Naive B cell (primary cell): Measurements from ENCODE around the gene P2RY6. TPM values are rescaled to one million over a fixed set of nuclear protein-coding genes. Genes with fewer than 3 reads are reported as not detected.
"Not testable (repeated sequence)": the region's sequence is repeated elsewhere in the genome, so short reads cannot be mapped to it uniquely, and the experiment has no call there.

Experiments
- ATAC-seq, 2 donors: fragments of 150-1000 bp; cut with Tn5 transposase; 2 replicates each; pipeline ENCODE4 v1.10.0; 2021; ENCODE audit warnings: low read depth in 2 of 2, mild to moderate bottlenecking in 2 of 2, moderate library complexity in 2 of 2
- DNase-seq: peaks from one replicate; pipeline ENCODE4 v3.0.0; 2022
- H3K27ac Mint-ChIP-seq, 6 donors: one replicate each; pipeline ENCODE4 v1.8.0; 2020 to 2022; ENCODE audit warnings: mild to moderate bottlenecking in 6 of 6, mixed read lengths in 6 of 6, moderate library complexity in 5 of 6, inconsistent platforms in 2 of 6
- H3K27me3 Mint-ChIP-seq, 3 donors: one replicate each; pipeline ENCODE4 v1.8.0; 2021 to 2022; ENCODE audit warnings: mixed read lengths in 3 of 3, mild to moderate bottlenecking in 1 of 3
- H3K36me3 Mint-ChIP-seq, 2 donors: one replicate each; pipeline ENCODE4 v1.8.0; 2020 to 2022; ENCODE audit warnings: mixed read lengths in 2 of 2, inconsistent platforms in 1 of 2, mild to moderate bottlenecking in 1 of 2
- H3K4me1 Mint-ChIP-seq, 3 donors: one replicate each; pipeline ENCODE4 v1.8.0; 2020 to 2022; ENCODE audit warnings: mixed read lengths in 3 of 3, inconsistent platforms in 1 of 3, mild to moderate bottlenecking in 1 of 3, moderate library complexity in 1 of 3
- H3K4me3 Mint-ChIP-seq, 8 donors: one replicate each; pipeline ENCODE4 v1.8.0; 2020 to 2022; ENCODE audit warnings: mild to moderate bottlenecking in 8 of 8, mixed read lengths in 8 of 8, moderate library complexity in 8 of 8, inconsistent platforms in 2 of 8
- H3K9me3 Mint-ChIP-seq, 7 donors: one replicate each; pipeline ENCODE4 v1.8.0; 2020 to 2022; ENCODE audit warnings: mixed read lengths in 7 of 7, mild to moderate bottlenecking in 5 of 7, inconsistent platforms in 2 of 7, moderate library complexity in 1 of 7
- polyA plus RNA-seq, 6 donors: library from polyadenylated mRNA; unstranded; fragments of 300-500 nt; fragmentation: Illumina TruSeq; gene quantifications; one replicate each; pipeline ENCODE4 v1.2.3, GENCODE V29; 2021; ENCODE audit warnings: low read depth in 6 of 6

Gene P2RY6
- polyA plus RNA-seq, 6 donors from 2014 or later, result not detected

GRCh38 chr11:73232487-73232886 is 39.7 kb upstream of the P2RY6 start:
- H3K4me1 Mint-ChIP-seq, DNase-seq, ATAC-seq, H3K9me3 Mint-ChIP-seq, H3K36me3 Mint-ChIP-seq, H3K27ac Mint-ChIP-seq: not testable (repeated sequence)
- Mint-ChIP-seq H3K27me3 (peaks cover 0 to 21% (median 15%) of the 10 kb centered on the region in 3 donors), H3K4me3 (peak overlapping the region in 1 of 8 donors; percentile 29)

DNA sequence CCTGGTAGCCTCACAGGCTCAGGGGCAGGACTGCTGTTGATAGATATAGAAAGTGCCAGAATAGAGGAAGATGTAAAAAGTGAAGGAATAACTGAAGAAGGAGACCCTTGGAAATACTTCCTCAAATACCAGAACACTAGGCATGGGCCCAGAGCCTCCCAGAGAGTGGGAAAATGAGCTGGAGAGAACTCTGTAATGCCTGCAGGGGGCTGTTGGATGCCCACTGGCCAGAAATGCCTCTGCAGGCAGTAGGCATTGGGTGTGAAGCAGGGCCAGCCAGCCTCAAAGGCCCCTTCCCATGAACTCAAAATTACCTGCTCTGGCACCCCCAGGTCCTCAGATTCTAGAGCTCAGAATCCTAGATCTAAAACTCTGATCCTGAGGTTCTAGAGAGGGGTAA is 38.9 kb upstream of the P2RY6 start:
- Mint-ChIP-seq H3K9me3 (no peaks in the 10 kb centered on the region), H3K36me3 (no peaks in the 10 kb centered on the region), H3K4me3 (no peak overlapping the region), H3K27ac (peak overlapping the region in 1 of 6 donors; percentile 82), H3K4me1 (peaks cover 0 to 7% (median 0%) of the 10 kb centered on the region in 3 donors), H3K27me3 (peaks cover 0 to 21% (median 21%) of the 10 kb centered on the region in 3 donors)
- ATAC-seq, result no peak
- no peak for DNase-seq

GRCh38 chr11:73233692-73234470 is 38.3 kb upstream of the P2RY6 start:
- H3K4me3 Mint-ChIP-seq, result no peak overlapping the region
- DNase-seq, result no peak
- no peaks in the 10 kb centered on the region for H3K36me3 Mint-ChIP-seq
- peaks cover 0 to 20% (median 18%) of the 10 kb centered on the region in 3 donors for H3K27me3 Mint-ChIP-seq
- H3K9me3 Mint-ChIP-seq, result no peaks in the 10 kb centered on the region
- ATAC-seq, result no peak
- H3K27ac Mint-ChIP-seq, result peak overlapping the region in 1 of 6 donors; percentile 82
- H3K4me1 Mint-ChIP-seq, result peaks cover 0 to 6% (median 0%) of the 10 kb centered on the region in 3 donors

DNA sequence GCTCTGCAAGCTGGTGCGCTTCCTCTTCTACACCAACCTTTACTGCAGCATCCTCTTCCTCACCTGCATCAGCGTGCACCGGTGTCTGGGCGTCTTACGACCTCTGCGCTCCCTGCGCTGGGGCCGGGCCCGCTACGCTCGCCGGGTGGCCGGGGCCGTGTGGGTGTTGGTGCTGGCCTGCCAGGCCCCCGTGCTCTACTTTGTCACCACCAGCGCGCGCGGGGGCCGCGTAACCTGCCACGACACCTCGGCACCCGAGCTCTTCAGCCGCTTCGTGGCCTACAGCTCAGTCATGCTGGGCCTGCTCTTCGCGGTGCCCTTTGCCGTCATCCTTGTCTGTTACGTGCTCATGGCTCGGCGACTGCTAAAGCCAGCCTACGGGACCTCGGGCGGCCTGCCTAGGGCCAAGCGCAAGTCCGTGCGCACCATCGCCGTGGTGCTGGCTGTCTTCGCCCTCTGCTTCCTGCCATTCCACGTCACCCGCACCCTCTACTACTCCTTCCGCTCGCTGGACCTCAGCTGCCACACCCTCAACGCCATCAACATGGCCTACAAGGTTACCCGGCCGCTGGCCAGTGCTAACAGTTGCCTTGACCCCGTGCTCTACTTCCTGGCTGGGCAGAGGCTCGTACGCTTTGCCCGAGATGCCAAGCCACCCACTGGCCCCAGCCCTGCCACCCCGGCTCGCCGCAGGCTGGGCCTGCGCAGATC is 37.5 kb upstream of the P2RY6 start:
- H3K4me3 Mint-ChIP-seq, result peak overlapping the region in 1 of 8 donors; percentile 47
- no peak for DNase-seq
- ATAC-seq, result no peak
- H3K36me3 Mint-ChIP-seq, result no peaks in the 10 kb centered on the region
- peak overlapping the region in 1 of 6 donors; percentile 84 for H3K27ac Mint-ChIP-seq
- no peaks in the 10 kb centered on the region for H3K9me3 Mint-ChIP-seq
- no peaks in the 10 kb centered on the region for H3K4me1 Mint-ChIP-seq
- peaks cover 0 to 15% (median 12%) of the 10 kb centered on the region in 3 donors for H3K27me3 Mint-ChIP-seq

DNA sequence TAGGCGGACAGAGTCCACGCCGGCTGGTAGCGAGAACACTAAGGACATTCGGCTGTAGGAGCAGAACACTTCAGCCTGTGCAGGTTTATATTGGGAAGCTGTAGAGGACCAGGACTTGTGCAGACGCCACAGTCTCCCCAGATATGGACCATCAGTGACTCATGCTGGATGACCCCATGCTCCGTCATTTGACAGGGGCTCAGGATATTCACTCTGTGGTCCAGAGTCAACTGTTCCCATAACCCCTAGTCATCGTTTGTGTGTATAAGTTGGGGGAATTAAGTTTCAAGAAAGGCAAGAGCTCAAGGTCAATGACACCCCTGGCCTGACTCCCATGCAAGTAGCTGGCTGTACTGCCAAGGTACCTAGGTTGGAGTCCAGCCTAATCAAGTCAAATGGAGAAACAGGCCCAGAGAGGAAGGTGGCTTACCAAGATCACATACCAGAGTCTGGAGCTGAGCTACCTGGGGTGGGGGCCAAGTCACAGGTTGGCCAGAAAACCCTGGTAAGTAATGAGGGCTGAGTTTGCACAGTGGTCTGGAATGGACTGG is 36.8 kb upstream of the P2RY6 start:
- Mint-ChIP-seq H3K9me3 (no peaks in the 10 kb centered on the region), H3K4me3 (peak overlapping the region in 1 of 8 donors; percentile 47), H3K27ac (no peak overlapping the region), H3K4me1 (no peaks in the 10 kb centered on the region), H3K27me3 (peaks cover 0 to 8% (median 5%) of the 10 kb centered on the region in 3 donors), H3K36me3 (no peaks in the 10 kb centered on the region)
- DNase-seq (no peak), ATAC-seq (no peak)

- ATAC-seq, result no peak
- Mint-ChIP-seq H3K36me3 (no peaks in the 10 kb centered on the region), H3K27me3 (peaks cover 0 to 5% (median 0%) of the 10 kb centered on the region in 3 donors), H3K9me3 (no peaks in the 10 kb centered on the region), H3K4me1 (no peaks in the 10 kb centered on the region), H3K4me3 (no peak overlapping the region), H3K27ac (no peak overlapping the region)
- no peak for DNase-seq
Measured at GRCh38 chr11:73236205-73236765, 35.9 kb upstream of the P2RY6 start.

DNA sequence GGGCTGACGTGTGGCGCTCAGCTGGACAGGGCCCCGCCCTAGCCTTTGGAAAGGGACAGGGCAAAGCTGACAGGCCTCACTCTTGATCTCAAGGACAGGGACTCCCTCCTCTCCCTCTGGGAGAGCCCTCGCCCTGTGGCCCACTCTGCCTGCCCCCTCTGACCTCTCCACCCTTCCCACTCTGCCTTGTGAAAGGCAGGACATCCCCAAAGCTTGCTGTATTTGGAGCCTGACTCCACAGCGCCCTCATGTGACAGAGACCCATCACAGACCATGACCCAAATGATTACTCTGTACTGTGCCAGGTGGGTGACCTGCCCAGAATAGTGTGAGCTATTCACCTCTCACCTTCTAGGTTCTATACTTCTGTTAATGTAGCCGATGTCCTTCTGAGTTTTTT is 35.3 kb upstream of the P2RY6 start:
- Mint-ChIP-seq H3K36me3 (no peaks in the 10 kb centered on the region), H3K4me1 (no peaks in the 10 kb centered on the region), H3K4me3 (peak overlapping the region in 1 of 8 donors; percentile 60), H3K27ac (no peak overlapping the region), H3K27me3 (peaks cover 0 to 5% (median 0%) of the 10 kb centered on the region in 3 donors), H3K9me3 (no peaks in the 10 kb centered on the region)
- ATAC-seq (peak; percentile 55 to 69), DNase-seq (no peak)

DNA sequence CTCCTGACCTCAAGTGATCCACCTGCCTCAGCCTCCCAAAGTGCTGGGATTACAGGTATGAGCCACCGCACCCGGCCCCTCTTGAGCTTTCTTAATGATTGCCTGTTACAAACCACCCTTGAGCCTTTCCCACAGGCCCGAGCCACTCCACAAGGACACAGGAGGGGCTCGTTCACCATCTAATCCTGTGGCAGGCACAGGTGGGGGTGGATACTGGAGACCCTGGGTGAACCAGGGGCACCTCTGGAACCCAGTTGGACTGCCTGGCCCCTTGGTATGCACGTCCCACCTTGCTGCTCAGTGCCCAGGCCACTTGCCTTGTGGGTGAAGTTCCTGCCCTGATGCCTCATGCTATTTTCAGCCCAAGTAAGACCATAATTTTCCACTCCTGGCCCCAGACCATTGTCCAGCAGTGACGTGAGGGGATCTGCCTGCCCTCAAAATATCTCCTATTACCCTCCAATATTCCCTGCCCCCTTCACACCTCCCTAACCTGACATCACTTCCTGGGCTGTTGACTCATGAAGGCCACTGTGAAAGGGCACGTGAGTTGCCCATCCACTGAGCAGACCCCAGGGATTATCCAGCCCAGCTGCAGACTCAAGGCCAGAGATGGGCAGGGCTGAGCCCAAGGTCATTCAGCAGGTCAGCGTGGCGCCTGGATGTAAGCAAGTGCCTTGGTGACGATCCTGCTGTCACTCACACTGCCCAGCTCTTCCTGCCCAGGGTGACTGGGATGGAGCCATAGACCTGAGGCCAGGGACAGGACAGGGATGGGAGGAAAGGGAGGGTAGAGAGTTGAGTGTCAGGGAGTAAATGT is 34.5 kb upstream of the P2RY6 start:
- Mint-ChIP-seq H3K36me3 (no peaks in the 10 kb centered on the region), H3K27me3 (peaks cover 0 to 5% (median 0%) of the 10 kb centered on the region in 3 donors), H3K4me1 (peaks cover 0 to 6% (median 0%) of the 10 kb centered on the region in 3 donors), H3K4me3 (peak overlapping the region in 1 of 8 donors; percentile 19), H3K9me3 (no peaks in the 10 kb centered on the region), H3K27ac (no peak overlapping the region)
- no peak for DNase-seq
- no peak for ATAC-seq

DNA sequence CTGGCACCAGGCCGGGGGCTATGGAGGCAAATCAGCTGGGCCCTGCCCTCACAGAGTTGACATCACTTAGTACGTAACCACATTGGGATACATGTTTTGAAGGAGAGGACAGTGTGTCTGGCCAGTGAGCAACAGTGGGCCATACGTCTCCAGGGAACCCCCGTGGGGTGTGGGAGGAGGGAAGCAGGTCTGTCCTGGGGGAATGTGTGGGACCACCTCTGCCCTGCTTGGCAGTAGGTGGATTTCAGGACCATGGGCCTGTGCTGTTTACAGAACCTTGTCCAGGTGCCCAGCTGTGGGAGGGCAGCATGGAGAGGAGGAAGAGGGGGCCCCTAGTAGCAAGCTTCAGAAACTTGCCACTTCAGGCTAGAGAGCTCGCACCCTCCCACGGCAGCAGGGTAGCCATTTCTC is 33.0 kb upstream of the P2RY6 start:
- H3K4me1 Mint-ChIP-seq, result peaks cover 0 to 7% (median 0%) of the 10 kb centered on the region in 3 donors

DNA sequence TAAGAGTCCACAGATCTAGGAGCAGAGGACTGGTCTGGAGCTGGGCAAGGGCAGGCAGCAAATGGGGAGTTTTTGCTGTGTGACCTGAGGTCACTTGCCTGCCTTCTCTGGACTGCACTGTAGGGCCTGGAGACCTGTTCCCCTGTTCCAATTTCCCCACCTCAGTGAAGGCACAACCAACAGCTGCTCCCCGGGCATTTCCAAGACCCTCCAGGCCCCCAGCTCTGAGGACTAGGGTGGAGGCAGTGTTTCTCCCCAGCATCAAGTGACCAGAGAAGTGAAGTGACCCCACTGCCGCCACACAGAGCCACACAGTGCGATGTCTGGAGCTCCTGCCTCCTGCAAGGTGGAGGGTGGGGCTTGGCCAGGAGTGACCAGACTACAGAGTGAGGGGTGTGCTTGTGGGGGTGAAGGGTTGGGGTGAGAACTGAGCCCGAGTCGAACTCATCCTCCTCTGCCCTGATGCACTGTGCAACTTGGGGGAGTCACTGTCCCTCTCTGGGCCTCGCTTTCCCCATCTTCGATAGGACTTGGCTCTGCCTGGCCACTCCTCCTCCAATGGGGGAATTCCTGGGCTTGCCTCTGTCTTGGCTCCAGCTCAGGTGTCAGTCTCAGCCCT is 32.5 kb upstream of the P2RY6 start:
- no peaks in the 10 kb centered on the region for H3K36me3 Mint-ChIP-seq
- H3K9me3 Mint-ChIP-seq, result no peaks in the 10 kb centered on the region
- ATAC-seq, result no peak

More for the DNA sequence above, 33.0 kb upstream of the P2RY6 start:
- ATAC-seq (no peak), DNase-seq (no peak)
- no peak overlapping the region for H3K27ac Mint-ChIP-seq
- no peaks in the 10 kb centered on the region for H3K9me3 Mint-ChIP-seq
- H3K27me3 Mint-ChIP-seq, result peaks cover 0 to 5% (median 0%) of the 10 kb centered on the region in 3 donors
- no peak overlapping the region for H3K4me3 Mint-ChIP-seq
- H3K36me3 Mint-ChIP-seq, result no peaks in the 10 kb centered on the region

GRCh38 chr11:73240190-73240781 is 31.9 kb upstream of the P2RY6 start:
- Mint-ChIP-seq H3K27me3 (peaks cover 0 to 5% (median 0%) of the 10 kb centered on the region in 3 donors), H3K4me3 (no peak overlapping the region), H3K4me1 (peaks cover 0 to 7% (median 2%) of the 10 kb centered on the region in 3 donors), H3K27ac (peak overlapping the region in 1 of 6 donors; percentile 39), H3K9me3 (no peaks in the 10 kb centered on the region), H3K36me3 (no peaks in the 10 kb centered on the region)
- ATAC-seq (no peak), DNase-seq (no peak)

More for the DNA sequence above, 32.5 kb upstream of the P2RY6 start:
- Mint-ChIP-seq H3K4me1 (peaks cover 0 to 7% (median 0%) of the 10 kb centered on the region in 3 donors), H3K4me3 (no peak overlapping the region), H3K27me3 (peaks cover 0 to 5% (median 0%) of the 10 kb centered on the region in 3 donors), H3K27ac (no peak overlapping the region)
- no peak for DNase-seq

GRCh38 chr11:73241300-73241699 is 30.8 kb upstream of the P2RY6 start:
- DNase-seq (no peak), ATAC-seq (no peak)
- Mint-ChIP-seq H3K4me1 (peaks cover 0 to 7% (median 2%) of the 10 kb centered on the region in 3 donors), H3K36me3 (no peaks in the 10 kb centered on the region), H3K27me3 (peaks cover 0 to 5% (median 0%) of the 10 kb centered on the region in 3 donors), H3K27ac (no peak overlapping the region), H3K4me3 (no peak overlapping the region), H3K9me3 (no peaks in the 10 kb centered on the region)
